ENCODE results near the gene VENTX.

DNA sequence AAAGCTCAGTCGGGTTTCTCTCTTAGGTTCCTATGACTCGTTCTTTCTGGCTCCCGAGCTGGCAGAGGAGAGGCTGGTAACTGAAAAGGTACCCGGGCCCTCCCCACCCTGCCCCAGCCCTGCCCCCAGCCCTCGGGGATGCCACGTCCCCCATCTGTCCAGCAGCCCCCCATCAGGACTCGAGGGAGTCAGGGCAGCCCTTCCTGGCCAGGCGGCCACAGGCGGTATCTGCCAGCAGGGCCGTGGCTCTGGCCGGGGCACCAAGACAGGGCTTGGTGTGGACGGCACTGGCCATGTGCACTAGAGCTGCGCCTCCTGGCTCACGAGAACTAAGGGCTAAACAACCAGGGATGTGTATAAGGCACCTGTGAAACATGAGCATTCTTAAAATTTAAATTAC lies 47.9 kb upstream of the VENTX start:
- TF ChIP-seq EZH2 (IDR thresholded peaks at IDR 0.05): no peak
- no peak for TF ChIP-seq POLR2AphosphoS5 (IDR thresholded peaks at IDR 0.05; ENCODE audit: borderline replicate concordance, low read depth, low read length)
- TF ChIP-seq FOXP2 (optimal IDR thresholded peaks at IDR 0.05; ENCODE audit: control extremely low read depth, extremely low read length, insufficient read depth): no peak

Data from SK-N-MC (cell line).